GM21381 (cell line): ENCODE measurements around the gene OR5D13.

Source experiments
- ATAC-seq: cut with Tn5 transposase; IDR thresholded peaks from one replicate; pipeline ENCODE4 v1.9.1; 2021; ENCODE audit warnings: mild to moderate bottlenecking, moderate library complexity; ENCODE audit not compliant: unreplicated experiment

The OR5D13 gene

GRCh38 chr11:55773138-55773537 is at the start of gene OR5D13:
TSS of gene OR5D13 (plus strand) at chr11:55773438. CDS start at chr11:55773438, 0 bp downstream.
- ATAC-seq: no peak

GRCh38 chr11:55726715-55727324 is 46.4 kb upstream of the OR5D13 start:
- no peak for ATAC-seq

GRCh38 chr11:55732936-55733335 is 40.3 kb upstream of the OR5D13 start:
- no peak for ATAC-seq

GRCh38 chr11:55791606-55792005 is 18.4 kb downstream of the OR5D13 start:
- no peak for ATAC-seq

GRCh38 chr11:55793321-55793720 is 20.1 kb downstream of the OR5D13 start:
- ATAC-seq: no peak

GRCh38 chr11:55795256-55795655 is 22.0 kb downstream of the OR5D13 start, which contains the start of gene OR5D14:
TSS of gene OR5D14 (plus strand) at chr11:55795556. CDS start at chr11:55795556, 0 bp downstream.
- ATAC-seq: no peak

- ATAC-seq: no peak
Observed at GRCh38 chr11:55806248-55806647, 33.0 kb downstream of the OR5D13 start.

GRCh38 chr11:55811067-55811466 is 37.8 kb downstream of the OR5D13 start, which contains the start of gene OR5L1:
TSS of gene OR5L1 (plus strand) at chr11:55811367. CDS start at chr11:55811467, 100 bp downstream.
- no peak for ATAC-seq

- ATAC-seq: no peak
Observed at GRCh38 chr11:55819330-55819729, 46.1 kb downstream of the OR5D13 start, which contains the start of gene OR5D18. TSS of gene OR5D18 (plus strand) at chr11:55819630. CDS start at chr11:55819630, 0 bp downstream.
